ENCODE measurements around the gene SYT7. TPM values are rescaled to one million over a fixed set of nuclear protein-coding genes. Genes with fewer than 3 reads are reported as not detected.

The SYT7 gene
- polyA plus RNA-seq, 1 experiment: 0.45 TPM

DNA sequence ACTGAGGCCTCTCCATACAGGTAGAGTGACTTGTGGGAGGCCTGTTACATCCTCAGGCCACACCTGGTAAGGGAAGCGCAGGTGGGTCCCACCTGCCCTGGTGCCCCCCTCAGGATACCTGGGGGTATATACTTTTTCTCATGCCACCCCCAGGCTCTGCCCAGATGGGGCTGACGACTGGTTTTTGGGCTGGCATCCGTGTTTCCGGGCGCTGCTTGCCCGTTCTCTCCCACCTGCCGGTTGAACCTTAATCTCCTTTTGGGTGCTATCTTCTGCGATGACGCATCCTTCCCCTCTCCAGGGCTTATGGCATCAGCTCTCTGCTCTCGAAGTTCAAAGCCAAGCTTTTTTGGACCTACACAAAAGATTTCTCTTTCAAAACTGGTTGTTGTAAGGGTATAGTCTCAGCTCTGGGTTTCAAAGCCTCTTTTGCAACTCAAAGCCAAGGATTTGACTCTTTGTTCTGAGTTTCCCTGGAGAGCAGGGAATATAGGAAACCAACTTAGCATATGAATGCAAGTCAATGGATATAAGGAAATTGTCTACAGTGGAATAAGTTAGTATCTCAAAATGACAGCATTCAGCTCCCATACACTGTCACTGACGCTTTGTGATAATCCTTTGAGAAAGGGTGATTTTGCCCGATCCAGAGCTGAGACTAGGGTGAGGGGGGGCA is 80.9 kb downstream of the SYT7 start:
- POLR2A ChIA-PET: no interaction called here
- TF ChIP-seq, protein P1, sequence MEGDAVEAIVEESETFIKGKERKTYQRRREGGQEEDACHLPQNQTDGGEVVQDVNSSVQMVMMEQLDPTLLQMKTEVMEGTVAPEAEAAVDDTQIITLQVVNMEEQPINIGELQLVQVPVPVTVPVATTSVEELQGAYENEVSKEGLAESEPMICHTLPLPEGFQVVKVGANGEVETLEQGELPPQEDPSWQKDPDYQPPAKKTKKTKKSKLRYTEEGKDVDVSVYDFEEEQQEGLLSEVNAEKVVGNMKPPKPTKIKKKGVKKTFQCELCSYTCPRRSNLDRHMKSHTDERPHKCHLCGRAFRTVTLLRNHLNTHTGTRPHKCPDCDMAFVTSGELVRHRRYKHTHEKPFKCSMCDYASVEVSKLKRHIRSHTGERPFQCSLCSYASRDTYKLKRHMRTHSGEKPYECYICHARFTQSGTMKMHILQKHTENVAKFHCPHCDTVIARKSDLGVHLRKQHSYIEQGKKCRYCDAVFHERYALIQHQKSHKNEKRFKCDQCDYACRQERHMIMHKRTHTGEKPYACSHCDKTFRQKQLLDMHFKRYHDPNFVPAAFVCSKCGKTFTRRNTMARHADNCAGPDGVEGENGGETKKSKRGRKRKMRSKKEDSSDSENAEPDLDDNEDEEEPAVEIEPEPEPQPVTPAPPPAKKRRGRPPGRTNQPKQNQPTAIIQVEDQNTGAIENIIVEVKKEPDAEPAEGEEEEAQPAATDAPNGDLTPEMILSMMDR (IDR thresholded peaks at IDR 0.05; ENCODE audit: low read depth, low read length): no peak
- DNase-seq (ENCODE audit: low read depth, low spot score): no peak

DNA sequence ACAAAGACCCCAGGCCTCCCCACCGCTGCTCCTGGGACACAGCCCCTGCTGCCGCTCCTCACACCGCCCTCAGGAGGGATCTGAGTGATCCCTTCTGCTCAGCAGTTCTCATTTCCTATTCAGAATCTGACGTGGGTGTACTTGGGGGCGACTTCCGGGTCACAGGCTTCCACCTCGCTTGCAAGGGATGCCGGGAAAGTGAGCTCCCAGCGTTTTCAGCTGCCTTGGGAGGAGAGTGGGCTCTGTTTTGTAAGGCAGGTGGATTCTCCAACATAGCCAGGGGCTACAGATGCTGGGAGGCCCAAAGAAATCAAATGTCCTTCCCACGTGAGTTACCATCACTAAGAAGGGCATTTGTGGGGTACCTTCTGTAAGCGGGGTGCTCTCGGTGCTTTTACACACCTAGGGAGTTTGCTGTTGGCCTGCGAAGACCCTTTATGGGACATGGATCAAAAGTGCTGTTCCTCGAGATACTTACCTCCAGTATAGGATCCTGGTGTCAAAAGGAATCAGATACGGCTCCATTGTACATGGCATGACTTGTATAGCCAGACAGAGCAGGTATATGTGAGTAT is 82.0 kb downstream of the SYT7 start:
- TF ChIP-seq, protein P1 (IDR thresholded peaks at IDR 0.05; ENCODE audit: low read depth, low read length): no peak
- DNase-seq (ENCODE audit: low read depth, low spot score): no peak
- H3K27me3 ChIP-seq (ENCODE audit: control insufficient read depth, insufficient read depth, low read length): peaks cover 22% of the 10 kb centered on the region
- ChIA-PET POLR2A (no interaction called here), CTCF (no interaction called here)
- no peaks in the 10 kb centered on the region; the same call in 1 of the 2 replicates for H3K9me3 ChIP-seq (ENCODE audit: control insufficient read depth, insufficient read depth, low read length)
- no peak overlapping the region for H3K4me3 ChIP-seq (ENCODE audit: low read depth, low read length)
- no peak overlapping the region for H3K27ac ChIP-seq (ENCODE audit: low read depth, low read length)

More for the DNA sequence above, 80.9 kb downstream of the SYT7 start:
- Histone ChIP-seq H3K27me3 (ENCODE audit: control insufficient read depth, insufficient read depth, low read length) (peaks cover 24% of the 10 kb centered on the region), H3K27ac (ENCODE audit: low read depth, low read length) (no peak overlapping the region), H3K9me3 (ENCODE audit: control insufficient read depth, insufficient read depth, low read length) (no peaks in the 10 kb centered on the region; the same call in 1 of the 2 replicates), H3K4me3 (ENCODE audit: low read depth, low read length) (no peak overlapping the region)
- CTCF ChIA-PET: interaction anchor here (4.5 kb wide), 1 partner anchor 17 kb away, joined by 31 read pairs; no protein-coding TSS in a partner anchor

DNA sequence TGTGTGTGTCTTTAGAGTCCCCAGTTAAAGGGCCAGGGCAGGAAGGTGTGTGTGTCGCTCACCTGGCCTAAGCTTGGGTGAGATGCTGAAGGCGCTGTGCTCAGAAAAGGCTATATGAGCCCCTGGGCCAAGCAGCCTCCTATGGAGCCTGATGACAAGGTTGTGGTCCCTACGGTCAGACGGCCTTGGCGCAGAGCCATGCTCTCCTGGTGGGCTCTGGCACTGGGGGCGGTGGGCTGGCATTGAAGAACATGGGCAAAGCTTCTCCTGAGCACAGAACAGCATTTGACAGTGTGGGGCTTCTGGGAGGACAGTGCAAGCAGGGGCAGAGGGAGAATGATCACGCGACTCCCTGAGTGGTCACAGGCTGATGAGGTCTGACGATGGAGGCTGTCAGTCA is 83.0 kb downstream of the SYT7 start:
- POLR2A ChIA-PET: no interaction called here
- no peak overlapping the region for H3K27ac ChIP-seq (ENCODE audit: low read depth, low read length)
- CTCF ChIA-PET: no interaction called here

DNA sequence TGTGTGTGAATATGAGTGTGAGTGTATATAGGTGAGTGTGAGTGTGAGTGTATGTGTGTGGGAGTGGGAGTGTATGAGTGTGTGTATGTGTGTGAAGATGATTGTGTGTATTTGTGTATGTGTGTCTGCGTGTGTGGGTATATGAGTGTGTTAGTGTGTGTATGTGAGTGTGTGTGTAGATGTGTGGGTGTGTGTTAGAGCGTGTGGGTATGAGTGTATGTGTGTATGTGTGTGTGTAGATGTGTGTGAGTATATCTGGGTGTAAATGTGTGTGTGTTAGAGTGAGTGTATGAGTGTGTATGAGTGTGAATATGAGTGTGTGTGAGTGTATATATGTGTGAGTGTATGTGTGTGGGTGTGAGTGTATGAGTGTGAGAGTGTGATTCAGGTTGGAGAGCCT is 83.4 kb downstream of the SYT7 start:
- POLR2A ChIA-PET: no interaction called here
- H3K9me3 ChIP-seq (ENCODE audit: control insufficient read depth, insufficient read depth, low read length): no peaks in the 10 kb centered on the region; the same call in 1 of the 2 replicates
- TF ChIP-seq, protein P1 (IDR thresholded peaks at IDR 0.05; ENCODE audit: low read depth, low read length): no peak
- H3K27ac ChIP-seq (ENCODE audit: low read depth, low read length): no peak overlapping the region
- no peak for DNase-seq (ENCODE audit: low read depth, low spot score)
- H3K27me3 ChIP-seq (ENCODE audit: control insufficient read depth, insufficient read depth, low read length): peaks cover 14% of the 10 kb centered on the region
- CTCF ChIA-PET: no interaction called here
- no peak overlapping the region for H3K4me3 ChIP-seq (ENCODE audit: low read depth, low read length)

More for the DNA sequence above, 83.0 kb downstream of the SYT7 start:
- Histone ChIP-seq H3K9me3 (ENCODE audit: control insufficient read depth, insufficient read depth, low read length) (no peaks in the 10 kb centered on the region; the same call in 1 of the 2 replicates), H3K27me3 (ENCODE audit: control insufficient read depth, insufficient read depth, low read length) (peaks cover 16% of the 10 kb centered on the region), H3K4me3 (ENCODE audit: low read depth, low read length) (no peak overlapping the region)
- no peak for DNase-seq (ENCODE audit: low read depth, low spot score)
- TF ChIP-seq, protein P1 (IDR thresholded peaks at IDR 0.05; ENCODE audit: low read depth, low read length): no peak

Data from AG04450 (cell line).